Stimulated activated CD4-positive, alpha-beta T cell treated with anti-CD3 and anti-CD28 coated beads, Interleukin-2, amount 100 ng/mL, for 48 hours (primary cell): ENCODE data around the gene DMD.
"Not testable (repeated sequence)": the region's sequence is repeated elsewhere in the genome, so short reads cannot be mapped to it uniquely, and the experiment has no call there.

ENCODE experiments used
- DNase-seq, 2 donors: peaks; one replicate each; pipeline ENCODE4 v3.0.0-alpha.2; 2020

Gene DMD

GRCh38 chrX:33149580-33149979 lies 61.8 kb downstream of the DMD start:
- no peak for DNase-seq

DNA sequence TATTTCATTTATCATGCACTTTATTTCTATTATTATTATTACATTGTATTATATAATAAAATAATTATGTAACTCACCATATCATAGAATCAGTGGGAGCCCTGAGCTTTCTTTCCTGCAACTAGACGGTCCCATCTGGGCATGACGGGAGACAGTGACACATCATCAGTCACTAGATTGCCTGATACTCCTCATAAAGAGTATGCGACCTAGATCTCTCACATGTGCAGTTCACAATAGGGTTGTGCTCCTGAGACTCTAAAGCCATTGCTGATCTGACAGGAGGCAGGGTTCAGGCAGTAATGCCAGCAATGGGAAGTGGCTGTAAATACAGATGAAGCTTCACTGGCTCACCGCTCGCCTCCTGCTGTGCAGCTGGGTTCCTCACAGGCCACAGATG lies 62.3 kb downstream of the DMD start:
- DNase-seq: no peak

DNA sequence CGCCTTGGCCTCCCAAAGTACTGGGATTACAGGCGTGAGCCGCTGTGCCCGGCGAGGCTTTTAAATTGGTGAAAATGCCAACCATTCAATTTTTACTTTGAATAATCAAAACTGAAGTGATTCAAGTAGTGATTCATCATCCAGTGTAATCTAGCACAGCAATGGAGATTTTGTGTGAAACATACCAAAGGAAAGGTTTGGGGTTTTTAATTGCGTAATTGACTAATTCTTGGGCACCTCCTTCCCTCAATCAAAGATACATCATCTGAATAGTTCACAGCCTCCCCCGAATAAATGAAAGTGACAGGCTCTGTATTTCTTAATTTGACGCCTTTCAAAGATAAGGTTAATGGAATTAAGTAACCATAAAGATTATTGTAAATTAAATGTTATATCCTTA lies 69.0 kb downstream of the DMD start:
- DNase-seq: no peak

GRCh38 chrX:33138677-33139249 lies 72.6 kb downstream of the DMD start:
- no peak for DNase-seq

DNA sequence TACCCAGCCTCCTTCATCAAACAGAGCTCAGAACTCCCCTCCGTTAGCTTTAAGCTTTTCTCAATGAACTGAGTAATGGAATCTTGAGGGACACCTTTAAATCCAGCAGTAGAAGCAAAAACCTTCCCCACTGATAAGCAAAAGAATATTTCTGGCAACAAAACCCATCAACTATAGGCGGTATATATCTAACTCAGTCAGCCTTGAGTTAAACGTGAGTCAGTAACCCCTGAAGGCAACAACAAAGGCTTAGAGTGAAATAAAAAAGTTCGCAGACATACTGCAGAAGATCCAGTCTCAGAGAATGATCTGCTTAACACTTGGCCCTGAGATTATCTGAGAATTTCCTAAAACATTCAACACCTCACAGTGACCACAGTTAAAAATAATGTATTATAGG lies 77.2 kb downstream of the DMD start:
- no peak for DNase-seq

DNA sequence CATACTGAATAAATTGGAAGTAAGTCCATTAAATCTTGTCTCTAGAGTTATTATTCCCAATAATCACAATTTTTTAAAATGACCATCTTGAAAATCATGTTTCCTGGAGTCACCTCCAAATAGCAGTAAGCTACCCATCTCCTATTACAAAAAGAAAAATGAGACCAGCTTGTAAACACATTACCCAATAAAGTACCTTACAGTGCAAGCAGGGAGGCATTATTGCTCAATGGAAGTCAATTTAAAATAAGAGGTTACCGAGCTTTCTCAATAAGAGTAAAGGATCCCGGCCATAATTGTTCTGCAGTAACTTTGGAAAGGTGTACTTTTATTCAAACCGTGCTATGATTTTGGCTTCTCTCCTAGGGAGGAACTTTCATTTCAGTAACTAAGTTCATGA lies 78.0 kb downstream of the DMD start:
- no peak for DNase-seq

DNA sequence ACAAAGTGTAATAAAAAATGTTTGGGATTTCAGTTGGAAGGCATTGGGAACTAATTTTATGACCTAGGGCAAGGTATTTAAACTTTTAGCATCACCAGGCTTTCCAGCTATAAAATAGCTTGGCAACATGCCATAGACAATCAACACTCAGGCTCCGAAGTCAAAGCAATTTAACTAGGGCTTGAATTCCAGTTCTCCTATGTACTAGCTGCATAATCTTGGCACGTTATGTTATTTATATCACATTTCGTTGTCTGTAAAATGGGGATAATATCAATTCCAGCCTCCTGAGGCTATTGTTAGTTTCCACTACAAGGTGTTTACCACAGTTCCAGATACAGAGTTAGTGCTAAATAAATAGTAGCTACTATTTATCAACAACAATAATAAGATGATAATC lies 78.8 kb downstream of the DMD start:
- no peak for DNase-seq

DNA sequence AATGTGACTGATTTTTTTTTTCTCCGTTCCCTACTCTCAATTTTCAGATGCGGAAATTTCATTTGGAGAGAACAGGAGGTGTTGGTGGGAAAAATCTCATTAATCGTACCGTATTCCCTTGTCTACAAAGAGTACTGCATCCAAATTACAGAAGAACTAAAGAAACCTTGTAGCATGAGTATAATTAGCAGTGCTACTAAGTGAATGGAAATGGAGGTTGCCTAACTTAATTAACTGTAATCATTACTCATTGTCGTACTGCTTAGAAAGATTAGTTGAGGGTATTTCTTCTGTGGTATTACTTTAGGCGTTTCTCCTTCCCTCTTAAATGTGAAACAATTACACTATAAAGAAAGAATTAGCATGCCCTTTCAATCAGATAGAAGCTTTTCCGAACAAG lies 81.7 kb downstream of the DMD start:
- DNase-seq: no peak

DNA sequence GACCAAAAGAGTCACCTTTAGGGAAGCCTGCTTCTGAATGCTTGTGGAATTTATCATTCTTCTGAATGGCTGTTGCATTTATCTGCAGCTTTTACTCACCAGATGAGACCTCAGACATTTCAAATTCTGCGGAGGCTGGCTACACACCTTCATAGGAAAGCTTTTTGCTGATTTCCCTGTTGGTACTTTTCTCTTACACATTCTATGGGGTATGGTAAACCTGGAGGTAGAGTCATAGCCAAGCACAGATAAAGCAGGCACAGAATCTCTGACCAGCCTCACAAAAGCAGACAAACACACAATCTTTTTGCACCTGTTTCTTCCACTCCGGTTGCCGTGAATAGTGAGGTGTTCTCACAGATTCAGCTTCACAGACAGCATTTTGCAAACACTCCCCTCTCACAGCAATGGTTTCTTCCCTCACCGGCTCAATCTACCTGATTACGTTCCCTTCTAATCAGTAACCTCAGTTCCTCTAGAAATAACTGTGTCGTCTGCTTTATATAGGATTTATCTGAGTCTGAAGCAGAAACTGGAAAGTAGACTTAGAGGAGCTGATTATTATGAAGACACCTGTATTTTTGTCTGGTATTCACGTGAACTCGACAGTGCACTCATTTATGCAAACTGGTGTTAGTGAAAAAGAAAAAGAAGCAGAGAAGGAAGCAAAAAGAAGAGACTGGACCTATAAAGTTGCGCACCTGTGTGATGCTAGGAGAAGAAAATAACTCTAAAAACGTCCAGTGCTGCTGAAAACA lies 83.1 kb downstream of the DMD start:
- no peak for DNase-seq

GRCh38 chrX:33126469-33126868 lies 84.9 kb downstream of the DMD start:
- no peak for DNase-seq

DNA sequence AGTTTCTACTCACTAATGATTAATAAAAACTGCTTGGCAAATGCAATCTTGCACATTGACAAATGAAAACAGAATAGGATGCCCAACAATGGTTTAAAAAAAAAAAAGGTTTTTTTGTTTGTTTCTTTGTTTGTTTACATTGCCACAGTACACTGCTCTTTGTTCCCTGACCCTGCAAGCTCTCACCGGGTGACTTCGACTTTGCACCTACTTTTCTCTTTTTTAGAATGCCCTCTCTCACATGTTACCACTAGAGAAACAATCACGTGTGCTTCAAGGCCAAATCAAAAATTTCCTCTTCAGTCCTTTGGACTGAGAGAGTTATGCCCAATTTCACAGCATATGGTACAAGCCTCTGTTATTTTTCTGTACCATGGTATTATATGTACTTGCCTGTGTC lies 101.5 kb downstream of the DMD start:
- no peak for DNase-seq

DNA sequence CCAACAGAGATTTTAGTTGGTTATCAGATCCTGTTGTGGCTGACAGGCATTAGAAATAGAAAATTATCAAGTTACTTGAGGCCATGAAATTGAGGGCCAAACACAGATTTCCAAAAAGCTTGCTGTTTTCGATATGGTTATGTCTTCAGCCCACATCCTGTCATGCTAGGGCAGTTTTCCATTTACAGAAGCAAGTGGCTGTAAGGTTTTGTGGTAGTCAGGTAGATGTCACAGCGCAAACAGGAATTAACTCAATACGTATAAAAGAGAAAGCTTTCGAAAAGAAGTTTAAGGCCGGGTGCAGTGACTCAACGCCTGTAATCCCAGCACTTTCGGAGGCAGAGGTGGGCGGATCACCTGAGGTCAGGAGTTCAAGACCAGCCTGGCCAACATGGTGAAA lies 104.6 kb downstream of the DMD start:
- DNase-seq: no peak

- no peak for DNase-seq
These were observed 116.3 kb downstream of the DMD start for GRCh38 chrX:33095079-33095478.

DNA sequence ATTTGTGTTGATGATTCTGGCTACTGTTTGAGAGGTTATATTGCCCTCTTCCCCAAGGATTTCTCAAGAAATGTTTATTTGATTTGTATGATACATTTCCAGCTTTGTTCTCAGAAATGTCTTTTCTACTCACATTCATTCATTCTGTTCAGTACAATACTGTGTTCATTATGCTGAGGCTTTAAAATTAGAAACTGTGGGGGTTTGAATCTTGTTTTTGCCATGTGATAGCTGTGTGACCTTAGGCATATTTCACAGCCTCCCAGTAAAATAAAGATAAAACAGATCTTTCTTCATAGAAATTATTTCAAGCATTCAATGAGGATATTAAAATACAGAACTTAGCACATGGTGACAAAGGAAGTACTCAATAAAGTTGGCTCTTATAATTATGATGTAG lies 123.9 kb downstream of the DMD start:
- DNase-seq: no peak

DNA sequence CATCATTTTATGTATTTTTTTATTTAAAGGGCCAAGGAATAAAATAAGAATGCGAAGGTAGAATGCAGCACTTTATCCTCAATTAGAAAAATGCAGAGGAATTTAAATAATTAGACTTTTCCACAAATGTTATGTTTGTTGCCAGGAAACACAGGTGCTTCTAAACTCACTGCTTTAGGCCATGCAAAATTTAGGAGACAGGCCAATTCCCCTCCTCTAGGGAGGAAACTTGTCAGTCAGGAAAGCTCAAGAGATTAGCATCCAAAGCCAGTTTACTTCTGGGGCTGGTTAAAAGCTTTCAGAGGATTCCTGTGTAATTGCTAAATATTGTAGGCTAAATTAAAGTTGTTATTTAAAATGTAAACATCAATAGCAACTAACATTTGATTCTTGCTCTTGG lies 124.5 kb downstream of the DMD start:
- DNase-seq: no peak

- no peak for DNase-seq
These were observed 129.0 kb downstream of the DMD start for GRCh38 chrX:33082371-33082770.

GRCh38 chrX:33078273-33078672 lies 133.1 kb downstream of the DMD start:
- no peak for DNase-seq

DNA sequence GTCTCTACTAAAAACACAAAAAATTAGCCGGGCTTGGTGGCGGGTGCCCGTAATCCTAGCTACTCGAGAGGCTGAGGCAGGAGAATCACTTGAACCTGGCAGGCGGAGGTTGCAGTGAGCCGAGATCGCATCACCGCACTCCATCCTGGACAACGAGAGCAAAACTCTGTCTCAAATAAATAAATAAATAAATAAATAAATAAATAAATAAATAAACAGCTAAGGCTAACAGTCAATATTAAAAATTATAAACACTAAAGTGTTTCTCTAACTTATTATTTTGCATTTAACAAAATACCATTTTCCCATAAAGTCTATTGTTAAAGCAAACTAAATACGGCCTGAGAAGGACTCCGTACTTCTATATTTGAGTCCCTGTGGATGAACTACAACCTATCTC lies 137.7 kb downstream of the DMD start:
- not testable (repeated sequence) for DNase-seq

GRCh38 chrX:33065415-33065814 lies 145.9 kb downstream of the DMD start:
- no peak for DNase-seq

GRCh38 chrX:33062041-33062440 lies 149.3 kb downstream of the DMD start:
- no peak for DNase-seq

GRCh38 chrX:33053001-33053400 lies 158.3 kb downstream of the DMD start:
- no peak for DNase-seq

GRCh38 chrX:33045882-33046281 lies 165.5 kb downstream of the DMD start:
- no peak for DNase-seq

GRCh38 chrX:33045245-33045644 lies 166.1 kb downstream of the DMD start:
- DNase-seq: no peak

DNA sequence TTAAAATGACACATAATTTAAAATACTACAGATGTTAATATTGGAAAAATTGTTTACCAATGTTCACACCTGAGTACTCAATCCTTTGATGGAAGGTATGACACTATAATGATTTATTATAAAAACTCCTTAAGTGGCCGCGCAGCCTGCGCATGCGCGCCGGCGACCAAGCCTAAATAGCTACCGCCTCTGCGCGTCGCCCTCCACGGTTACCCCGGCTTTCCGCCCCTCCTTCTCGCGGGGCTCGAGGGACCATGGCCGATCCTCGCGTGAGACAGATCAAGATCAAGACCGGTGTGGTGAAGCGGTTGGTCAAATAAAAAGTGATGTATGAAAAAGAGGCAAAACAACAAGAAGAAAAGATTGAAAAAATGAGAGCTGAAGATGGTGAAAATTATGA lies 170.2 kb downstream of the DMD start:
- DNase-seq: no peak

- no peak for DNase-seq
These were observed 178.6 kb downstream of the DMD start for GRCh38 chrX:33032700-33033099.
